Suprapubic skin (tissue), 4 donors: ENCODE data around the gene SOX6.

Experiments used
- EP300 ChIP-seq: sonication (generic); formaldehyde crosslinking; IDR thresholded peaks from one replicate; pipeline ENCODE4 v1.6.1; 2017; ENCODE audit warnings: antibody characterized with exemption
- POLR2A ChIP-seq, 2 donors: fragments of 450-650 bp; IDR thresholded peaks; one replicate each; pipeline ENCODE4 v1.6.1; 2017; ENCODE audit warnings: antibody characterized with exemption in 2 of 2, mild to moderate bottlenecking in 2 of 2, moderate library complexity in 2 of 2
- POLR2AphosphoS5 ChIP-seq, 3 donors: sonication (generic); formaldehyde crosslinking; IDR thresholded peaks; one replicate each; pipeline ENCODE4 v1.6.1; 2017; ENCODE audit warnings: antibody characterized with exemption in 3 of 3
- TF ChIP-seq, protein P1 (sequence below), 2 donors: fragments of 200-600 bp in 1 of 2; fragments of 450-650 bp in 1 of 2; sonication (generic) in 1 of 2; IDR thresholded peaks; one replicate each; pipeline ENCODE4 v1.5.1; 2016 to 2019; ENCODE audit warnings: antibody characterized with exemption in 2 of 2, mild to moderate bottlenecking in 1 of 2, moderate library complexity in 1 of 2

DNA sequence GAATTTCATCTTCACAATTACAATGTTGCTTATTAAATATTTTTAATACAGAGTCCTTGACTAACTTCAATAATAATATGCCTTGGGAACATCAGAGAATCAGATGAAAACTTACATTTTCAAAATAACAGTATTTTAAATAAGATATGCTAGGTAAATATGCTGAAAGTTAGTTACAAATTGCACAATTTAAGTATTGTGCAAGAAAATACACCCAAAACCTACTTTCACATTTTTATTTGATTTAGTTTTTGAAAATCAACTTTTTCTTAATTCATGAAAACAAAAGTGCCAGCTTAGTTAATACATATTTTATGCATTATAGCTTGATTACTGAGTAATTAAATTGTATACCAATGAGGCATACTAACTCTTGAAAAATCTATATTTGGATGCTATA is 76.8 kb downstream of the SOX6 start:
- TF ChIP-seq, protein P1, sequence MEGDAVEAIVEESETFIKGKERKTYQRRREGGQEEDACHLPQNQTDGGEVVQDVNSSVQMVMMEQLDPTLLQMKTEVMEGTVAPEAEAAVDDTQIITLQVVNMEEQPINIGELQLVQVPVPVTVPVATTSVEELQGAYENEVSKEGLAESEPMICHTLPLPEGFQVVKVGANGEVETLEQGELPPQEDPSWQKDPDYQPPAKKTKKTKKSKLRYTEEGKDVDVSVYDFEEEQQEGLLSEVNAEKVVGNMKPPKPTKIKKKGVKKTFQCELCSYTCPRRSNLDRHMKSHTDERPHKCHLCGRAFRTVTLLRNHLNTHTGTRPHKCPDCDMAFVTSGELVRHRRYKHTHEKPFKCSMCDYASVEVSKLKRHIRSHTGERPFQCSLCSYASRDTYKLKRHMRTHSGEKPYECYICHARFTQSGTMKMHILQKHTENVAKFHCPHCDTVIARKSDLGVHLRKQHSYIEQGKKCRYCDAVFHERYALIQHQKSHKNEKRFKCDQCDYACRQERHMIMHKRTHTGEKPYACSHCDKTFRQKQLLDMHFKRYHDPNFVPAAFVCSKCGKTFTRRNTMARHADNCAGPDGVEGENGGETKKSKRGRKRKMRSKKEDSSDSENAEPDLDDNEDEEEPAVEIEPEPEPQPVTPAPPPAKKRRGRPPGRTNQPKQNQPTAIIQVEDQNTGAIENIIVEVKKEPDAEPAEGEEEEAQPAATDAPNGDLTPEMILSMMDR (IDR thresholded peaks at IDR 0.05) = no peak
- TF ChIP-seq POLR2A (IDR thresholded peaks at IDR 0.05) = no peak
- no peak for TF ChIP-seq POLR2AphosphoS5 (IDR thresholded peaks at IDR 0.05)
- TF ChIP-seq EP300 = no peak
